HepG2 (cell line): ENCODE measurements around the gene PIK3R5. TPM values are rescaled to one million over a fixed set of nuclear protein-coding genes. Genes with fewer than 3 reads are reported as not detected.

Experiments
- ATAC-seq: fragments of 200-7000 bp; cut with Tn5 transposase; 3 replicates; pipeline ENCODE4 v1.9.1; 2020; ENCODE audit warnings: mild to moderate bottlenecking, moderate library complexity
- BruUV-seq: library from RNA; stranded (reverse); fragments of 400-500 nt; replicated peaks from 2 replicates; lab custom pipeline; 2021; lab: Mats Ljungman, UMichigan
- CTCF ChIA-PET: fragments of 300-600 bp; formaldehyde crosslinking; extraction: SDS; loops from one replicate; lab custom pipeline; 2021; ENCODE audit warnings: low total read pairs, inconsistent platforms, low intra/inter-chr PET ratio; lab: Yijun Ruan, JAX
- POLR2A ChIA-PET: fragments of 350-600 bp; sonication (Branson Sonifier 250); formaldehyde crosslinking; loops from one replicate; lab custom pipeline; 2020; ENCODE audit warnings: antibody characterized with exemption, inconsistent platforms; lab: Yijun Ruan, JAX
- DNase-seq: peaks from one replicate; pipeline ENCODE4 v3.0.0-alpha.2; 2015; ENCODE audit warnings: low spot score
- FAIRE-seq: peaks from 3 replicates; lab custom pipeline; 2011; peaks lifted over from hg19 to GRCh38; lab: Jason Lieb, UNC
- H2AFZ ChIP-seq: one replicate; pipeline ENCODE4 v1.6.1; 2011; ENCODE audit warnings: low read length, inconsistent platforms
- H3K27ac ChIP-seq: fragments of 300-600 bp; 3 replicates; pipeline ENCODE4 v1.8.0; 2011; ENCODE audit warnings: mixed run types, mild to moderate bottlenecking, mixed read lengths, low read length, inconsistent platforms; ENCODE audit not compliant: insufficient read depth; ENCODE audit errors: extremely low read length
- H3K27me3 ChIP-seq, 2 experiments: fragments of 200-600 bp in 1 of 2; 2 replicates in 1 of 2; 3 replicates in 1 of 2; pipeline versions ENCODE4 v1.6.0 to v1.8.0; 2011; ENCODE audit warnings: low read length in 2 of 2, mild to moderate bottlenecking in 2 of 2, moderate library complexity in 2 of 2, inconsistent platforms in 1 of 2; ENCODE audit not compliant: insufficient read depth in 2 of 2, control insufficient read depth in 1 of 2
- H3K36me3 ChIP-seq, 2 experiments: fragments of 200-600 bp in 1 of 2; replicated peaks in 1 of 2; 2 replicates in 1 of 2; 3 replicates in 1 of 2; pipeline versions ENCODE4 v1.5.1 to v1.8.0; 2011; ENCODE audit warnings: low read length in 2 of 2, inconsistent platforms in 1 of 2; ENCODE audit not compliant: insufficient read depth in 2 of 2, control insufficient read depth in 1 of 2
- H3K4me1 ChIP-seq: 2 replicates; pipeline ENCODE4 v1.5.1; 2012; ENCODE audit warnings: low read length, inconsistent platforms; ENCODE audit not compliant: insufficient read depth
- H3K4me2 ChIP-seq: 2 replicates; pipeline ENCODE4 v1.6.0; 2011; ENCODE audit warnings: low read depth, low read length, inconsistent platforms
- H3K4me3 ChIP-seq, 3 experiments: fragments of 200-600 bp in 1 of 3; sonication (generic), shearing (Covaris generic) in 1 of 3; replicated peaks in 1 of 3; 2 replicates each; pipeline ENCODE4 v1.5.1; 2011 to 2016; ENCODE audit warnings: low read length in 3 of 3, inconsistent platforms in 2 of 3, low read depth in 2 of 3, mild to moderate bottlenecking in 2 of 3, control low read depth in 1 of 3, mixed read lengths in 1 of 3; ENCODE audit not compliant: insufficient read depth in 1 of 3
- H3K79me2 ChIP-seq: one replicate; pipeline ENCODE4 v1.6.1; 2011; ENCODE audit warnings: low read length, inconsistent platforms; ENCODE audit not compliant: insufficient read depth
- H3K9ac ChIP-seq: 2 replicates; pipeline ENCODE4 v1.6.0; 2011; ENCODE audit warnings: mild to moderate bottlenecking, low read depth, low read length, inconsistent platforms; ENCODE audit not compliant: insufficient read depth
- H3K9me3 ChIP-seq: 2 replicates; pipeline ENCODE4 v1.5.1; 2012; ENCODE audit warnings: mild to moderate bottlenecking, low read length
- H4K20me1 ChIP-seq: 2 replicates; pipeline ENCODE4 v1.6.0; 2011; ENCODE audit warnings: inconsistent platforms, mild to moderate bottlenecking, low read length, moderate library complexity; ENCODE audit not compliant: insufficient read depth
- BORCS8-MEF2B ChIP-seq: sonication (generic); formaldehyde crosslinking; IDR thresholded peaks from 2 replicates; pipeline ENCODE4 v1.8.0; 2022; ENCODE audit warnings: mild to moderate bottlenecking, missing genetic modification reagents
- DNMT3B ChIP-seq: conservative IDR thresholded peaks from 2 replicates; pipeline ENCODE4 v1.6.1; 2016; ENCODE audit warnings: missing biosample characterization, control low read depth
- SETDB1 ChIP-seq: sonication (generic); formaldehyde crosslinking; IDR thresholded peaks from 2 replicates; pipeline ENCODE4 v1.5.1; 2020; ENCODE audit warnings: missing genetic modification reagents, mild to moderate bottlenecking, borderline replicate concordance
- TBL1XR1 ChIP-seq: fragments of 150-350 bp; IDR thresholded peaks from 2 replicates; pipeline ENCODE4 v1.6.1; 2014; ENCODE audit warnings: borderline replicate concordance, low read length; ENCODE audit not compliant: partially characterized antibody
- ZFP36 ChIP-seq: fragments of 150-350 bp; IDR thresholded peaks from 2 replicates; pipeline ENCODE4 v1.6.1; 2018; ENCODE audit warnings: borderline replicate concordance, low read length, low read depth; ENCODE audit not compliant: partially characterized antibody
- ZNF136 ChIP-seq: sonication (generic); formaldehyde crosslinking; IDR thresholded peaks from 2 replicates; pipeline ENCODE4 v1.8.1; 2022; ENCODE audit warnings: low read depth, mild to moderate bottlenecking, moderate library complexity, missing genetic modification reagents
- ZNF7 ChIP-seq: IDR thresholded peaks from 2 replicates; pipeline ENCODE4 v1.6.1; 2016; ENCODE audit warnings: missing biosample characterization, missing genetic modification reagents
- ZXDC ChIP-seq: sonication (generic); formaldehyde crosslinking; IDR thresholded peaks from 2 replicates; pipeline ENCODE4 v1.5.0; 2020; ENCODE audit warnings: mild to moderate bottlenecking, missing genetic modification reagents
- WGBS: methylation state at CpG from one replicate; pipeline ENCODE4 v1.1.6; 2017; ENCODE audit warnings: low lambda C conversion rate; 5-methylcytosine and 5-hydroxymethylcytosine counted together
- in situ Hi-C: cut with HindIII; loops from 2 replicates; pipeline ENCODE4 v1.10.0; 2017; ENCODE audit warnings: low pct_unique_long_range_greater_than_20kb; ENCODE audit not compliant: extremely low pct_ligation_motif_present
- intact Hi-C: fragments of 100-400 bp; cut with micrococcal nuclease; formaldehyde crosslinking; loops from one replicate; pipeline ENCODE4 v1.10.0; 2022; ENCODE audit not compliant: unreplicated experiment
- polyA plus RNA-seq, 8 experiments: library from polyadenylated mRNA; depleted of rRNA in 3 of 8; stranded (reverse) in 7 of 8; unstranded in 1 of 8; fragments of >200 nt; fragmentation: Illumina TruSeq in 4 of 8; extraction: Trizol in 4 of 8; gene quantifications; 2 replicates each; pipeline versions ENCODE4 v1.2.1 to v1.2.3, GENCODE V29; 2011 to 2016; ENCODE audit warnings: low read depth in 4 of 8, missing spikeins in 1 of 8, mixed read lengths in 1 of 8; ENCODE audit not compliant: insufficient read depth in 1 of 8
- total RNA-seq, 5 experiments: library from RNA; depleted of rRNA; stranded (reverse); fragments of >200 nt; fragmentation: Illumina TruSeq; extraction: Trizol; gene quantifications; 2 replicates each; pipeline ENCODE4 v1.2.3, GENCODE V29; 2016; ENCODE audit warnings: low read depth in 1 of 5
- TF ChIP-seq, protein P1 (sequence below): sonication (generic); formaldehyde crosslinking; conservative IDR thresholded peaks from 2 replicates; pipeline ENCODE4 v1.8.1; 2023; ENCODE audit warnings: missing genetic modification reagents
- TF ChIP-seq, protein P2 (sequence below): sonication (generic); formaldehyde crosslinking; IDR thresholded peaks from 2 replicates; pipeline ENCODE4 v1.4.0; 2020; ENCODE audit warnings: missing genetic modification reagents
- TF ChIP-seq, protein P3 (sequence below): sonication (generic); formaldehyde crosslinking; conservative IDR thresholded peaks from 2 replicates; pipeline ENCODE4 v1.4.0; 2020; ENCODE audit warnings: missing genetic modification reagents

The PIK3R5 gene
- total and polyA plus RNA-seq, 2 of the 13 experiments (the other 11 are each of a cell fraction or from before 2014, with no cell fraction given): not detected

DNA sequence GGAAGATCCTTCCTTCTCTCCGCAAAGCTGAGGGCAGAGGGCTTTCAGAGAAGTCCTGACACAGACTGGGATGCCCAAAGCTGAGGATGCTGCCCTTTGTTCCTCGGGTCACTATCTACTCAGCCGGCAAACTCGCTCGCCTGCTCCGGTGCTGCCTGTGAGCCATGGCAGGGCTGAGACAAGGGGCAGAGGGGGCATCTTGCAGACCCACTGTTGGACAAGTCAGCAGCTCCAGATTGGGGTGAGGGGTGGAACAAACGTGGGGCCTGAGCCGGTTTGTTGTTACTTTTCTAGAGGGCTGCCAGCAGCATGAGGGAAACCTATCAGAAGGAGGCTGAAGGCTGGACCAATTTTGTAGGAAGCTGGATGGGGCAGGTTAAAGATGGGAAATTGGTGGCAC, 51.0 kb downstream of the PIK3R5 start:
- in situ Hi-C loops (no loop called here), intact Hi-C loops (no loop called here)
- no peak for DNase-seq
- Histone ChIP-seq H3K36me3 (no peaks in the 10 kb centered on the region), H3K79me2 (no peaks in the 10 kb centered on the region), H3K4me2 (no peak overlapping the region), H2AFZ (no peak overlapping the region), H3K9ac (no peak overlapping the region), H3K27ac (no peak overlapping the region), H3K4me3 (no peak overlapping the region), H3K4me1 (no peaks in the 10 kb centered on the region), H4K20me1 (no peaks in the 10 kb centered on the region), H3K27me3 (peaks cover 4 to 57% of the 10 kb centered on the region in 2 experiments; a peak in 3 of 5 replicates), H3K9me3 (no peaks in the 10 kb centered on the region)
- ATAC-seq: no peak
- TF ChIP-seq, protein P1, sequence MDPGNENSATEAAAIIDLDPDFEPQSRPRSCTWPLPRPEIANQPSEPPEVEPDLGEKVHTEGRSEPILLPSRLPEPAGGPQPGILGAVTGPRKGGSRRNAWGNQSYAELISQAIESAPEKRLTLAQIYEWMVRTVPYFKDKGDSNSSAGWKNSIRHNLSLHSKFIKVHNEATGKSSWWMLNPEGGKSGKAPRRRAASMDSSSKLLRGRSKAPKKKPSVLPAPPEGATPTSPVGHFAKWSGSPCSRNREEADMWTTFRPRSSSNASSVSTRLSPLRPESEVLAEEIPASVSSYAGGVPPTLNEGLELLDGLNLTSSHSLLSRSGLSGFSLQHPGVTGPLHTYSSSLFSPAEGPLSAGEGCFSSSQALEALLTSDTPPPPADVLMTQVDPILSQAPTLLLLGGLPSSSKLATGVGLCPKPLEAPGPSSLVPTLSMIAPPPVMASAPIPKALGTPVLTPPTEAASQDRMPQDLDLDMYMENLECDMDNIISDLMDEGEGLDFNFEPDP (CRISPR knock-in tag): no peak
- no peak for TF ChIP-seq SETDB1 (CRISPR knock-in tag)
- TF ChIP-seq DNMT3B (CRISPR knock-in tag): no peak
- no peak for TF ChIP-seq ZFP36
- TF ChIP-seq TBL1XR1: no peak
- no peak for TF ChIP-seq ZNF136 (CRISPR knock-in tag)
- TF ChIP-seq ZXDC (CRISPR knock-in tag): no peak
- TF ChIP-seq ZNF7 (CRISPR knock-in tag): no peak
- no peak for TF ChIP-seq BORCS8-MEF2B
- TF ChIP-seq, protein P2, sequence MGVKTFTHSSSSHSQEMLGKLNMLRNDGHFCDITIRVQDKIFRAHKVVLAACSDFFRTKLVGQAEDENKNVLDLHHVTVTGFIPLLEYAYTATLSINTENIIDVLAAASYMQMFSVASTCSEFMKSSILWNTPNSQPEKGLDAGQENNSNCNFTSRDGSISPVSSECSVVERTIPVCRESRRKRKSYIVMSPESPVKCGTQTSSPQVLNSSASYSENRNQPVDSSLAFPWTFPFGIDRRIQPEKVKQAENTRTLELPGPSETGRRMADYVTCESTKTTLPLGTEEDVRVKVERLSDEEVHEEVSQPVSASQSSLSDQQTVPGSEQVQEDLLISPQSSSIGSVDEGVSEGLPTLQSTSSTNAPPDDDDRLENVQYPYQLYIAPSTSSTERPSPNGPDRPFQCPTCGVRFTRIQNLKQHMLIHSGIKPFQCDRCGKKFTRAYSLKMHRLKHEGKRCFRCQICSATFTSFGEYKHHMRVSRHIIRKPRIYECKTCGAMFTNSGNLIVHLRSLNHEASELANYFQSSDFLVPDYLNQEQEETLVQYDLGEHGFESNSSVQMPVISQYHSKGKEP (CRISPR knock-in tag): no peak
- TF ChIP-seq, protein P3, sequence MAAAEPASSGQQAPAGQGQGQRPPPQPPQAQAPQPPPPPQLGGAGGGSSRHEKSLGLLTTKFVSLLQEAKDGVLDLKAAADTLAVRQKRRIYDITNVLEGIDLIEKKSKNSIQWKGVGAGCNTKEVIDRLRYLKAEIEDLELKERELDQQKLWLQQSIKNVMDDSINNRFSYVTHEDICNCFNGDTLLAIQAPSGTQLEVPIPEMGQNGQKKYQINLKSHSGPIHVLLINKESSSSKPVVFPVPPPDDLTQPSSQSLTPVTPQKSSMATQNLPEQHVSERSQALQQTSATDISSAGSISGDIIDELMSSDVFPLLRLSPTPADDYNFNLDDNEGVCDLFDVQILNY (CRISPR knock-in tag): no peak
- ChIA-PET POLR2A (no interaction called here), CTCF (no interaction called here)
- no peak for FAIRE-seq
- WGBS: 0% methylated on average over 2 of the region's 8 CpGs
- no TSS peak for BruUV-seq
